SK-N-SH (cell line): Measurements from ENCODE around the gene RIPK4.

Experiments
- EP300 ChIP-seq, 2 experiments: IDR thresholded peaks; 2 replicates each; pipeline versions ENCODE4 v1.4.0 to v1.6.1; 2012; ENCODE audit warnings: borderline replicate concordance in 1 of 2, low read depth in 1 of 2, low read length in 1 of 2
- EZH2phosphoT487 ChIP-seq: fragments of 200-600 bp; sonication (generic); IDR thresholded peaks from 2 replicates; pipeline ENCODE4 v1.6.1; 2017; ENCODE audit warnings: low read depth, mixed run types, mild to moderate bottlenecking, antibody characterized with exemption, moderate library complexity, borderline replicate concordance
- FOSL2 ChIP-seq: IDR thresholded peaks from 2 replicates; pipeline ENCODE4 v1.4.0; 2012; ENCODE audit warnings: low read depth, mild to moderate bottlenecking, moderate library complexity, borderline replicate concordance
- FOXJ3 ChIP-seq: sonication (generic); formaldehyde crosslinking; IDR thresholded peaks from 2 replicates; pipeline ENCODE4 v1.5.1; 2020; ENCODE audit warnings: mild to moderate bottlenecking, missing genetic modification reagents
- GABPA ChIP-seq: IDR thresholded peaks from 2 replicates; pipeline ENCODE4 v1.4.0; 2012; ENCODE audit warnings: low read depth, mild to moderate bottlenecking
- GATA2 ChIP-seq: sonication (generic); formaldehyde crosslinking; IDR thresholded peaks from 2 replicates; pipeline ENCODE4 v1.5.0; 2020; ENCODE audit warnings: mild to moderate bottlenecking, missing genetic modification reagents
- NFIC ChIP-seq: IDR thresholded peaks from 2 replicates; pipeline ENCODE4 v1.4.0; 2012; ENCODE audit warnings: borderline replicate concordance
- POLR2AphosphoS5 ChIP-seq: IDR thresholded peaks from 2 replicates; pipeline ENCODE4 v1.6.1; 2012; ENCODE audit warnings: low read depth, low read length
- RFX5 ChIP-seq: IDR thresholded peaks from 2 replicates; pipeline ENCODE4 v1.6.1; 2012; ENCODE audit warnings: mild to moderate bottlenecking, improper control_type of control experiment, low read length
- RXRA ChIP-seq: IDR thresholded peaks from 2 replicates; pipeline ENCODE4 v1.4.0; 2012; ENCODE audit warnings: low read depth, mild to moderate bottlenecking, borderline replicate concordance
- SMC3 ChIP-seq: IDR thresholded peaks from 2 replicates; pipeline ENCODE4 v1.6.1; 2012; ENCODE audit warnings: low read depth, low read length, improper control_type of control experiment
- TAF1 ChIP-seq: IDR thresholded peaks from 2 replicates; pipeline ENCODE4 v1.6.1; 2012; ENCODE audit warnings: low read depth, mild to moderate bottlenecking, low read length, moderate library complexity, borderline replicate concordance
- TF ChIP-seq, protein P1 (sequence below): fragments of 200-600 bp; sonication (generic); IDR thresholded peaks from 2 replicates; pipeline ENCODE4 v1.6.1; 2017; ENCODE audit warnings: antibody characterized with exemption, mild to moderate bottlenecking, moderate library complexity
- TF ChIP-seq, protein P2 (sequence below): IDR thresholded peaks from 2 replicates; pipeline ENCODE4 v1.6.1; 2012; ENCODE audit warnings: mild to moderate bottlenecking, low read depth, low read length, moderate library complexity

DNA sequence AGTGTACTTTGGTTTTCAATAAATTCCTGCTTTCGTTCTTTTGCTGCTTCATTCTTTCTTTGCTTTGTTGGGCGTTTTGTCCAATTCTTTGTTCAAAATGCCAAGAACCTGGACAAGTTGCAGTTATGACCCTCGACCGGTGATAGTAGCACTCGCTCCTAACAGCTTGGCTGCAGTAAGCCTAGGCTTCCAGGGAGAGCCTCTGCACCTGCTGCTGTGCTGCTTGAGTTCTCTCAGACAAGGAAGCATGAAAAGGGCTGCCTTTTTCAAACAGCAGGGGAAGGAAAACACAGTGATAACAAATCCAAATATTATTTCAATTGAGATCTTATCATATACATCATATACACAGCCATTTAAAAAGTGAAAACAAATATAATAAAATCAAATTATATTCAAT lies 12.8 kb upstream of the RIPK4 start:
- no peak for TF ChIP-seq NFIC
- no peak for TF ChIP-seq GATA2 (CRISPR knock-in tag)
- no peak for TF ChIP-seq FOXJ3 (CRISPR knock-in tag)
- TF ChIP-seq, protein P1, sequence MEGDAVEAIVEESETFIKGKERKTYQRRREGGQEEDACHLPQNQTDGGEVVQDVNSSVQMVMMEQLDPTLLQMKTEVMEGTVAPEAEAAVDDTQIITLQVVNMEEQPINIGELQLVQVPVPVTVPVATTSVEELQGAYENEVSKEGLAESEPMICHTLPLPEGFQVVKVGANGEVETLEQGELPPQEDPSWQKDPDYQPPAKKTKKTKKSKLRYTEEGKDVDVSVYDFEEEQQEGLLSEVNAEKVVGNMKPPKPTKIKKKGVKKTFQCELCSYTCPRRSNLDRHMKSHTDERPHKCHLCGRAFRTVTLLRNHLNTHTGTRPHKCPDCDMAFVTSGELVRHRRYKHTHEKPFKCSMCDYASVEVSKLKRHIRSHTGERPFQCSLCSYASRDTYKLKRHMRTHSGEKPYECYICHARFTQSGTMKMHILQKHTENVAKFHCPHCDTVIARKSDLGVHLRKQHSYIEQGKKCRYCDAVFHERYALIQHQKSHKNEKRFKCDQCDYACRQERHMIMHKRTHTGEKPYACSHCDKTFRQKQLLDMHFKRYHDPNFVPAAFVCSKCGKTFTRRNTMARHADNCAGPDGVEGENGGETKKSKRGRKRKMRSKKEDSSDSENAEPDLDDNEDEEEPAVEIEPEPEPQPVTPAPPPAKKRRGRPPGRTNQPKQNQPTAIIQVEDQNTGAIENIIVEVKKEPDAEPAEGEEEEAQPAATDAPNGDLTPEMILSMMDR, result no peak
- TF ChIP-seq EP300 (IDR thresholded peaks at IDR 0.05; ENCODE audit: borderline replicate concordance in 1 of 2, low read depth in 1 of 2, low read length in 1 of 2), result no peak
- TF ChIP-seq SMC3, result no peak
- no peak for TF ChIP-seq GABPA
- no peak for TF ChIP-seq EZH2phosphoT487
- TF ChIP-seq RFX5, result no peak
- TF ChIP-seq RXRA, result no peak
- no peak for TF ChIP-seq TAF1
- TF ChIP-seq FOSL2, result no peak
- TF ChIP-seq, protein P2, sequence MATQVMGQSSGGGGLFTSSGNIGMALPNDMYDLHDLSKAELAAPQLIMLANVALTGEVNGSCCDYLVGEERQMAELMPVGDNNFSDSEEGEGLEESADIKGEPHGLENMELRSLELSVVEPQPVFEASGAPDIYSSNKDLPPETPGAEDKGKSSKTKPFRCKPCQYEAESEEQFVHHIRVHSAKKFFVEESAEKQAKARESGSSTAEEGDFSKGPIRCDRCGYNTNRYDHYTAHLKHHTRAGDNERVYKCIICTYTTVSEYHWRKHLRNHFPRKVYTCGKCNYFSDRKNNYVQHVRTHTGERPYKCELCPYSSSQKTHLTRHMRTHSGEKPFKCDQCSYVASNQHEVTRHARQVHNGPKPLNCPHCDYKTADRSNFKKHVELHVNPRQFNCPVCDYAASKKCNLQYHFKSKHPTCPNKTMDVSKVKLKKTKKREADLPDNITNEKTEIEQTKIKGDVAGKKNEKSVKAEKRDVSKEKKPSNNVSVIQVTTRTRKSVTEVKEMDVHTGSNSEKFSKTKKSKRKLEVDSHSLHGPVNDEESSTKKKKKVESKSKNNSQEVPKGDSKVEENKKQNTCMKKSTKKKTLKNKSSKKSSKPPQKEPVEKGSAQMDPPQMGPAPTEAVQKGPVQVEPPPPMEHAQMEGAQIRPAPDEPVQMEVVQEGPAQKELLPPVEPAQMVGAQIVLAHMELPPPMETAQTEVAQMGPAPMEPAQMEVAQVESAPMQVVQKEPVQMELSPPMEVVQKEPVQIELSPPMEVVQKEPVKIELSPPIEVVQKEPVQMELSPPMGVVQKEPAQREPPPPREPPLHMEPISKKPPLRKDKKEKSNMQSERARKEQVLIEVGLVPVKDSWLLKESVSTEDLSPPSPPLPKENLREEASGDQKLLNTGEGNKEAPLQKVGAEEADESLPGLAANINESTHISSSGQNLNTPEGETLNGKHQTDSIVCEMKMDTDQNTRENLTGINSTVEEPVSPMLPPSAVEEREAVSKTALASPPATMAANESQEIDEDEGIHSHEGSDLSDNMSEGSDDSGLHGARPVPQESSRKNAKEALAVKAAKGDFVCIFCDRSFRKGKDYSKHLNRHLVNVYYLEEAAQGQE, result no peak
- no peak for TF ChIP-seq POLR2AphosphoS5
